Heart right ventricle (tissue), 16 donors: ENCODE measurements around the gene CEMP1. TPM values are rescaled to one million over a fixed set of nuclear protein-coding genes. Genes with fewer than 3 reads are reported as not detected.
A peak's percentile ranks its signal among the peaks of the same experiment; 100 is the strongest.
"Not testable (repeated sequence)": the region's sequence is repeated elsewhere in the genome, so short reads cannot be mapped to it uniquely, and the experiment has no call there.

Experiments used
- ATAC-seq, 8 donors: fragments of 200-7000 bp; cut with Tn5 transposase; one replicate each; pipeline ENCODE4 v1.9.1; 2020; ENCODE audit warnings: mild to moderate bottlenecking in 8 of 8, moderate library complexity in 8 of 8, moderate number of reproducible peaks in 1 of 8
- DNase-seq, 2 donors: peaks; one replicate each; pipeline ENCODE4 v3.0.0-alpha.2; 2020
- H3K27ac ChIP-seq, 10 donors: fragments of 200-600 bp; sonication (generic) in 2 of 10; one replicate each; pipeline versions ENCODE4 v1.5.0 to v1.8.0; 2020 to 2022; ENCODE audit warnings: mild to moderate bottlenecking in 3 of 10
- H3K27me3 ChIP-seq, 7 donors: fragments of 200-600 bp; one replicate each; pipeline ENCODE4 v1.8.0; 2021 to 2022; ENCODE audit warnings: mild to moderate bottlenecking in 2 of 7
- H3K36me3 ChIP-seq, 9 donors: fragments of 200-600 bp; sonication (generic) in 1 of 9; one replicate each; pipeline versions ENCODE4 v1.5.0 to v1.8.0; 2020 to 2022; ENCODE audit warnings: mild to moderate bottlenecking in 2 of 9
- H3K4me1 ChIP-seq, 9 donors: fragments of 200-600 bp; sonication (generic) in 1 of 9; one replicate each; pipeline versions ENCODE4 v1.5.0 to v1.8.0; 2020 to 2022; ENCODE audit warnings: mild to moderate bottlenecking in 4 of 9
- H3K4me3 ChIP-seq, 10 donors: fragments of 200-600 bp; sonication (generic) in 2 of 10; one replicate each; pipeline versions ENCODE4 v1.5.0 to v1.8.0; 2020 to 2022; ENCODE audit warnings: mild to moderate bottlenecking in 7 of 10, moderate library complexity in 2 of 10
- H3K9me3 ChIP-seq, 11 donors: fragments of 200-600 bp in 10 of 11; sonication (generic) in 2 of 11; one replicate each; pipeline versions ENCODE4 v1.5.0 to v1.8.0; 2013 to 2022; ENCODE audit warnings: mild to moderate bottlenecking in 2 of 11, control low read depth in 1 of 11, moderate library complexity in 1 of 11
- CTCF ChIP-seq, 9 donors: fragments of 200-600 bp; sonication (generic) in 2 of 9; IDR thresholded peaks; one replicate each; pipeline versions ENCODE4 v1.5.0 to v1.8.0; 2021 to 2022; ENCODE audit warnings: antibody characterized with exemption in 9 of 9, mild to moderate bottlenecking in 5 of 9, moderate library complexity in 1 of 9
- WGBS, 2 donors: extraction: QIAGEN DNeasy Blood & Tissue Kit; methylation state at CpG; one replicate each; pipeline ENCODE4 v1.1.7; 2013; ENCODE audit warnings: inconsistent platforms in 1 of 2; 5-methylcytosine and 5-hydroxymethylcytosine counted together
- intact Hi-C, 10 donors: fragments of 100-400 bp; cut with DNase I; formaldehyde crosslinking; loops; one replicate each; pipeline versions ENCODE4 v1.11.1 to v1.14.2; 2022
- polyA plus RNA-seq, 2 donors: library from polyadenylated mRNA; stranded (reverse); fragments of 200-250 nt; gene quantifications; one replicate each; pipeline ENCODE4 v1.2.3, GENCODE V29; 2013
- total RNA-seq, 10 donors: library from RNA; stranded (reverse); fragmentation: NEBNext Ultra II Directional in 3 of 10; extraction: Animal tissue kit (Norgen Biotek cat#: 25700) in 3 of 10; gene quantifications; one replicate each; pipeline versions ENCODE4 v1.2.1 to v1.2.4, GENCODE V29; 2021 to 2023
- donor health status: Arrhythmogenic right ventricular cardiomyopathy.
- donor health status: ischemic (EF 13 %, LVEDD 7.1; RV severe dilation, severe dysfunction).
- donor health status: healthy with polysubstance abuse.
- donor health status: DM: no; HTN: yes; CAD: no.
- donor health status: DM: no; HTN: no; CAD: no.
- donor health status: ischemic (EF 25% LVEDD 6.9; RV normal size, moderate dysfunction).
- donor health status: ischemic (EF 25% LVEDD 5.7; RV mildly dilated, moderate dysfunction).
- donor health status: healthy.
- donor health status: DM: yes; HTN: yes; CAD: no.
- donor health status: Ischemic cardiomyopathy.
- donor health status: ischemic (EF 35%, LVEDD 5.7; RV mildly dilated, moderate dysfunction).
- donor health status: nonischemic (EF 11% LVEDD 7.7; RV severe dilation, severe dysfunction).
- donor health status: DM: yes; HTN: yes; CAD: no.
- donor health status: PGD.
- donor health status: ischemic (EF 29% LVEDD 5.4; RV normal size, mild dysfunction).
- donor health status: nonischemic (EF 23%, LVEDD 6.1; RV moderate dilation, normal function).

Gene CEMP1
- total and polyA plus RNA-seq, 12 donors, result 0.20 to 0.44 TPM; not detected in 10

DNA sequence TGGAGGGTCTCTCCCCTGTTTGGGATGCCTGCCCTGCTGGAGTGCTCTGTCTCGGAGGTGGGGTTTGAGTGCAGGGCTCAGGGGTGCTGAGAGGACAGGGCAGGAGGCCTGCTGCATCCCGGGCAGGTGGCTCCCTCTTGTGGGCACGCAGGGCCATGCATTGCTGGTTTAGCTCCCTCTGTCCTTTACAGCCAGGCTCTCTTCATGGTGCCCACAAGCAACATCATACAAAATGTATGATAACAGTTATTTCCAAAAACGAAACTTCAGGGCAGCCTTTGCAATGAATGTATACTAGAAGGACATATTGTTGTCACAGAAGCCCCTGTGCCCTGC lies 29.6 kb upstream of the CEMP1 start:
- DNase-seq (peak in 1 of 2 donors; percentile 60), ATAC-seq (peak; percentile 70 to 91 (median 82))
- TF ChIP-seq CTCF (IDR thresholded peaks at IDR 0.05), result peak in 8 of 9 donors; percentile 11 to 52 (median 44)
- intact Hi-C loops, H3K4me3 ChIP-seq, H3K9me3 ChIP-seq, H3K36me3 ChIP-seq, H3K27ac ChIP-seq, H3K27me3 ChIP-seq, H3K4me1 ChIP-seq: not testable (repeated sequence)
- WGBS, 2 donors, result 23% methylated on average over 2 of the region's 4 CpGs; no CpG with 5 or more reads in 1 of the 2 donors

GRCh38 chr16:2560131-2560797 lies 29.1 kb upstream of the CEMP1 start:
- 72 to 77% methylated on average over 7 to 9 of the region's 17 CpGs for WGBS, 2 donors
- H3K9me3 ChIP-seq, H3K4me3 ChIP-seq, H3K27me3 ChIP-seq, H3K27ac ChIP-seq, H3K36me3 ChIP-seq, intact Hi-C loops, H3K4me1 ChIP-seq: not testable (repeated sequence)
- peak; percentile 22 to 81 (median 60) for ATAC-seq
- peak in 1 of 2 donors; percentile 2 for DNase-seq

GRCh38 chr16:2557150-2557549 lies 25.9 kb upstream of the CEMP1 start:
- H3K4me3 ChIP-seq, H3K9me3 ChIP-seq, H3K36me3 ChIP-seq, ATAC-seq, H3K27me3 ChIP-seq, H3K27ac ChIP-seq, DNase-seq, intact Hi-C loops, H3K4me1 ChIP-seq: not testable (repeated sequence)
- WGBS, 2 donors, result 90 to 95% methylated on average over 4 to 6 of the region's 15 CpGs

DNA sequence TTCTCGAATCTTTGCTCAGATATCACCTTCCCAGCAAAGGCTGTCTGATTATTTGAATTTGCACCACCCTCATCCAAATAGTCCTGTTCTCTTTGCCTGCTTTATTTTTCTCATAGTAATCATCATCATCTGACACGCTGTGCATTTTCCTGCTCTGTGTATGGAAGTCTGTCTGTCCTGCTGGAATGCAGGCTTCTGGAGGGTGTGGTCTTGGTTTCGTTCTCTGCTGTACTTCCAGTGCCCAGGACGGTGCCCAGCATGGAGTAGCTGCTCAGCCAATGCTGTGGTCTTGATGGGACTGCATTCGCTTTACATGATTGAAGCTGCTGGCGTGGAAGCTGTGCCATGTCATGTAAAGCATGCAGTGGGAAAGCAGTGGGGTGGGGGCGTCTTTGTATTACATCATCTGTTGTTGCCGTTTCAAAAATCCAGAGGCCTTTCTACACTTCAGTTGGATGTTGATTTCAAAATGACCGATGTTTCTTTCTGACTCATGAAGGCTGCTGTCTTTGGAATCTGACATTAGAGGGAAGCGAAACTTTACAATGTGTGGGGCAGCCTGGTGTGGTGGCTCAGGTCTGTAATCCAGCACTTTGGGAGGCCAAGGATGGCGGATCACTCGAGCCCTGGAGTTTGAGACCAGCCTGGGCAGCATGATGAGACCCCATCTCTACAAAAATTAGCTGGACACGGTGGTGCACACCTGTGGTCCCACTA lies 23.7 kb upstream of the CEMP1 start:
- H3K4me3 ChIP-seq, H3K27me3 ChIP-seq, H3K4me1 ChIP-seq, DNase-seq, H3K9me3 ChIP-seq, H3K27ac ChIP-seq, H3K36me3 ChIP-seq, intact Hi-C loops: not testable (repeated sequence)
- peak in 3 of 8 donors; percentile 20 to 47 (median 41) for ATAC-seq
- WGBS, 2 donors, result no CpG with 5 or more reads among the region's 13 CpGs

GRCh38 chr16:2551420-2551889 lies 20.2 kb upstream of the CEMP1 start:
- H3K27me3 ChIP-seq, H3K4me1 ChIP-seq, DNase-seq, H3K27ac ChIP-seq, ATAC-seq, intact Hi-C loops, H3K36me3 ChIP-seq, H3K4me3 ChIP-seq, H3K9me3 ChIP-seq: not testable (repeated sequence)
- 73 to 74% methylated on average over 11 of the region's 17 CpGs for WGBS, 2 donors

- H3K27me3 ChIP-seq, intact Hi-C loops, H3K36me3 ChIP-seq, H3K27ac ChIP-seq, ATAC-seq, H3K4me3 ChIP-seq, DNase-seq, H3K9me3 ChIP-seq: not testable (repeated sequence)
- H3K4me1 ChIP-seq, result peaks cover 0 to 13% (median 5%) of the 10 kb centered on the region in 9 donors
- no CpG with 5 or more reads among the region's 14 CpGs for WGBS, 2 donors
These were observed 19.2 kb upstream of the CEMP1 start for GRCh38 chr16:2550283-2550878.

GRCh38 chr16:2543771-2544170 lies 12.6 kb upstream of the CEMP1 start:
- DNase-seq, result not testable (repeated sequence)

DNA sequence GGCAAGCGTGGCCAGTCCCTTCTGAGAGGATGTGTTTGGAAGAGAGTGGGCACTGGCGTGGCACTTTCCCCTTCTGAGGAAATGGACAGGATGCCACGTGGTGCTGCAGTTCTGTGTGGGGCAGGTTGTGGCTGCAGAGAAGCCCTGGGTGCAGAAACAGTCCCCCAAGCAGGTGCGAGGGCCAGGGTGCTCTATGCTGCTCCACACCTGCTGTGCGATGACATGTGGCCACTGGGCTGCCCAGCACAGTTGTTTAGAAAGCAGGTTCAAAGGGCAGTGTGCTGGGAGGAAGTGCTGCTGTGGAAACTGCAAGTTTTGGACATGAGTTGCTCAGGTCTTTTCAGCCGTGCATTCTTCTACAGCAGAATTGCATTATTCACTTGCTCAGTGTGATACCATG lies 10.2 kb upstream of the CEMP1 start:
- peaks cover 0 to 56% (median 42%) of the 10 kb centered on the region in 9 donors for H3K4me1 ChIP-seq
- H3K36me3 ChIP-seq, H3K4me3 ChIP-seq, intact Hi-C loops, H3K9me3 ChIP-seq, H3K27ac ChIP-seq, ATAC-seq, DNase-seq, H3K27me3 ChIP-seq: not testable (repeated sequence)
- 46 to 60% methylated on average over 4 to 6 of the region's 6 CpGs for WGBS, 2 donors

More at GRCh38 chr16:2543771-2544170, 12.6 kb upstream of the CEMP1 start:
- 88 to 91% methylated on average over 14 of the region's 14 CpGs for WGBS, 2 donors
- H3K36me3 ChIP-seq, ATAC-seq, H3K27ac ChIP-seq, H3K27me3 ChIP-seq, intact Hi-C loops, H3K4me3 ChIP-seq, H3K9me3 ChIP-seq: not testable (repeated sequence)
- peaks cover 0 to 46% (median 30%) of the 10 kb centered on the region in 9 donors for H3K4me1 ChIP-seq

- H3K9me3 ChIP-seq, DNase-seq, H3K27ac ChIP-seq, ATAC-seq, H3K36me3 ChIP-seq, H3K4me3 ChIP-seq, intact Hi-C loops, H3K27me3 ChIP-seq: not testable (repeated sequence)
- 59 to 76% methylated on average over 3 to 4 of the region's 4 CpGs for WGBS, 2 donors
- peaks cover 0 to 54% (median 42%) of the 10 kb centered on the region in 9 donors for H3K4me1 ChIP-seq
These were observed 9.7 kb upstream of the CEMP1 start for GRCh38 chr16:2540912-2541311.
